Progenitor cell of endocrine pancreas (in vitro differentiated cells): ENCODE results near the gene CUEDC1. TPM values are rescaled to one million over a fixed set of nuclear protein-coding genes. Genes with fewer than 3 reads are reported as not detected.
A peak's percentile ranks its signal among the peaks of the same experiment; 100 is the strongest.

Experiments used
- DNase-seq: peaks from one replicate; pipeline ENCODE4 v3.0.0; 2021; ENCODE audit warnings: low spot score; ENCODE audit not compliant: unreplicated experiment
- H3K27ac Mint-ChIP-seq: 2 replicates; pipeline ENCODE4 v1.8.0; 2021; ENCODE audit warnings: mild to moderate bottlenecking, moderate library complexity, mixed read lengths
- H3K27me3 Mint-ChIP-seq: 2 replicates; pipeline ENCODE4 v1.8.0; 2021; ENCODE audit warnings: mixed read lengths
- H3K36me3 Mint-ChIP-seq: 2 replicates; pipeline ENCODE4 v1.8.0; 2022; ENCODE audit warnings: mixed read lengths; ENCODE audit not compliant: insufficient read depth
- H3K4me1 Mint-ChIP-seq: 2 replicates; pipeline ENCODE4 v1.8.0; 2021; ENCODE audit warnings: low read depth, mixed read lengths
- H3K4me3 Mint-ChIP-seq: 2 replicates; pipeline ENCODE4 v1.8.0; 2021; ENCODE audit warnings: low read depth, mild to moderate bottlenecking, moderate library complexity, mixed read lengths
- H3K9me3 Mint-ChIP-seq: 2 replicates; pipeline ENCODE4 v1.8.0; 2021; ENCODE audit warnings: low read depth, mixed read lengths
- CTCF ChIP-seq: fragments of 200-600 bp; sonication (generic); IDR thresholded peaks from one replicate; pipeline ENCODE4 v1.5.0; 2021; ENCODE audit warnings: antibody characterized with exemption, mild to moderate bottlenecking; ENCODE audit not compliant: unreplicated experiment
- total RNA-seq: library from RNA; stranded (reverse); gene quantifications from 2 replicates; pipeline ENCODE4 v1.2.1, GENCODE V29; 2021

Gene CUEDC1
- total RNA-seq, 1 donor from 2014 or later, result 30.8 TPM

GRCh38 chr17:57987581-57988300 lies 32.5 kb upstream of the CUEDC1 start, which contains the start of gene VEZF1:
TSS of gene VEZF1 (minus strand) at chr17:57988254. CDS start at chr17:57988111, 143 bp downstream.
- Mint-ChIP-seq H3K36me3 (peaks cover 3% of the 10 kb centered on the region), H3K4me3 (peak within 1 kb of the TSS; percentile 88), H3K9me3 (no peaks in the 10 kb centered on the region), H3K4me1 (peaks cover 69% of the 10 kb centered on the region), H3K27ac (peak within 1 kb of the TSS; percentile 95), H3K27me3 (no peaks in the 10 kb centered on the region)
- DNase-seq, result peak; percentile 69
- TF ChIP-seq CTCF, result no peak

- no peak for TF ChIP-seq CTCF
- Mint-ChIP-seq H3K4me3 (peak overlapping the region; percentile 81), H3K4me1 (peaks cover 68% of the 10 kb centered on the region), H3K36me3 (peaks cover 8% of the 10 kb centered on the region), H3K27ac (peak overlapping the region; percentile 95), H3K9me3 (no peaks in the 10 kb centered on the region), H3K27me3 (no peaks in the 10 kb centered on the region)
- peak; percentile 18 for DNase-seq
Observed at GRCh38 chr17:57986841-57987580, 31.8 kb upstream of the CUEDC1 start.

GRCh38 chr17:57985675-57985974 lies 30.4 kb upstream of the CUEDC1 start:
- H3K27ac Mint-ChIP-seq, result no peak overlapping the region
- no peaks in the 10 kb centered on the region for H3K9me3 Mint-ChIP-seq
- H3K36me3 Mint-ChIP-seq, result peaks cover 15% of the 10 kb centered on the region
- peak overlapping the region; percentile 43 for H3K4me3 Mint-ChIP-seq
- no peak for DNase-seq
- peaks cover 62% of the 10 kb centered on the region for H3K4me1 Mint-ChIP-seq
- H3K27me3 Mint-ChIP-seq, result no peaks in the 10 kb centered on the region
- no peak for TF ChIP-seq CTCF

GRCh38 chr17:57984936-57985674 lies 29.9 kb upstream of the CUEDC1 start:
- DNase-seq, result no peak
- Mint-ChIP-seq H3K4me3 (peak overlapping the region; percentile 50), H3K27ac (peak overlapping the region; percentile 73), H3K4me1 (peaks cover 60% of the 10 kb centered on the region), H3K27me3 (no peaks in the 10 kb centered on the region), H3K9me3 (no peaks in the 10 kb centered on the region), H3K36me3 (peaks cover 19% of the 10 kb centered on the region)
- TF ChIP-seq CTCF, result no peak

GRCh38 chr17:57984261-57984890 lies 29.2 kb upstream of the CUEDC1 start:
- H3K4me3 Mint-ChIP-seq, result peak overlapping the region; percentile 46
- H3K27ac Mint-ChIP-seq, result peak overlapping the region; percentile 73
- DNase-seq, result no peak
- no peaks in the 10 kb centered on the region for H3K27me3 Mint-ChIP-seq
- peaks cover 20% of the 10 kb centered on the region for H3K36me3 Mint-ChIP-seq
- no peak for TF ChIP-seq CTCF
- H3K4me1 Mint-ChIP-seq, result peaks cover 52% of the 10 kb centered on the region
- no peaks in the 10 kb centered on the region for H3K9me3 Mint-ChIP-seq
